Stimulated activated CD8-positive, alpha-beta memory T cell treated with anti-CD3 and anti-CD28 coated beads, Interleukin-2, amount 100 ng/mL, for 1 hour (primary cell): ENCODE results near the gene GPC3.

Experiments used
- DNase-seq, 2 donors: peaks; one replicate each; pipeline ENCODE4 v3.0.0-alpha.2; 2020; ENCODE audit warnings: low read depth in 2 of 2

GPC3 gene

DNA sequence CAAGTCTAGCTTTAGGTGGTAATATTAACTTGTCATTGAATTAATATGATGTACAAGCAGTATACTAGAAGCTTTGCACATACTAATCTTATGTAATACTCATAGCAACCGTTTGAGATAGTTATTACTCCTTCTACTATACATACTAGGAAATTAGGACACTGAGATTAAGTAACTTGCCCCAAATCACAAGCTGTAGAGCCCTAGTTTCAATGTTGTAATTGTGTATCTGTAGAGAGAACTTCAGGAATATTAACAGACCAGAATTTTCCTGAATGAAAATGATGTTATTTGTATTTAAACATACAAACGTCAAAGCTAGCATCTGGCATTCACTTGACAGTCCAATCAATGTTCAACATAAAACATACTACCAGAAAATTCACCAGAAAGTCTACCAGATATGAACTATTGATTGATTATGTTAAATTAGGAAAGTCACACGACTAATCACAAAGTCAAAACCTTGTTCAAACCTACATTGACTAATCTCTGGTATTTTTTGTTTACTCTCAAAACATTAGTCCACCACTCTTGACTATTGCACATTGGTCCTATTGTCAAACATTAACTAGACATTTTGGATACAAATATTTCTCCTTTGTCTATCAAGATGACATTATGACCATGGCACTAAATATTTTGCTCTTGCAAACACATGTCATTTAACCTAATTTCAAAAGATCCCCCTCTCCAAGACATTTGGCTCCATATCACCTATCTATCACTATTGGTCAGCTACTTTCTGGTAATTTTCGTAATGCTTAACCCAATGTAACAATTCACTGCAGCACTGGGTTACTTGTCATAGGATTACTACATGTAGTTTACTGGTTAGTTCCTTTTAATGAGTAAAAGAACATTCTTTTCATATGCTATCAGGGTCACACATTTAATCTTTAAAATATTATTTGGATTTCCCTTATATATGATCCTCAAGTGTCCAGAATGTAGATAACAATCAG lies 100.7 kb downstream of the GPC3 start:
- no peak for DNase-seq

DNA sequence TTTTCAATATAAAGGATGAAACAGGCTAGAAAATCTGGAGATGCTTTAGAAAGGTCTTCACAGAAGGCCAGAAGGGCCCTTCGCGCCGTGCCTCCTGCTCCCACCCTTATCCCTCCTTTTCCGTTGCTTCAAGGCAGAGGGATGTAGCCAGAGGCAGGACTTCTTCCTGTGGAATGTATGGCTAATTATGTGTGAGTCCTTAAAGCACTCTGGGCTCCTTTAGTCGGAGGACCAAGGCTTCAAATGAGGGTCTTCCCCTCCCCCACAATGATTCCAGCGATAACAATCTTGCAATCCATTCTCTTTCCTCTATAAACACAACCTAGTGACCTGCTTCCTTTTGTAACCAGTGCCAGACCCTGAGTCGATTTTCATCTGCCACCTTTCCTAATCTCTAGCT lies 103.5 kb downstream of the GPC3 start:
- DNase-seq: no peak

DNA sequence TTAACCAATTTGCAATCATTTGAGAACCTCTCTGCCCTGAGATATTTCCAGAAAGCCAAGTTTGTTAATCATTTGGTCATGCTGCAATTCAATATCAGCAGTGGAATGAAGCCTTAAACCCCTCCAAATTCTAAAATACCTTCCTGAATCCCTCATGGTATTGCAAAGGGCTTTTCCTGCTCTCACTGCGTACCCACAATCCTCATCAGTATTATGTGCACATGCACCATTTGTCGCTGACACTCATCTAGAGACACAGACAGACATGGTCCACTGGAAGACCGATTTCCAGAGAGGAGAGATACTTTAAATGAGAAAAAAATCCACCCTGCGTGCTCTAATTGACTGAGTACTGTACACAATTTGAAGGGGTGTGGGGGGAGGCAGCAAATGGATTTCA lies 104.4 kb downstream of the GPC3 start:
- DNase-seq: no peak

DNA sequence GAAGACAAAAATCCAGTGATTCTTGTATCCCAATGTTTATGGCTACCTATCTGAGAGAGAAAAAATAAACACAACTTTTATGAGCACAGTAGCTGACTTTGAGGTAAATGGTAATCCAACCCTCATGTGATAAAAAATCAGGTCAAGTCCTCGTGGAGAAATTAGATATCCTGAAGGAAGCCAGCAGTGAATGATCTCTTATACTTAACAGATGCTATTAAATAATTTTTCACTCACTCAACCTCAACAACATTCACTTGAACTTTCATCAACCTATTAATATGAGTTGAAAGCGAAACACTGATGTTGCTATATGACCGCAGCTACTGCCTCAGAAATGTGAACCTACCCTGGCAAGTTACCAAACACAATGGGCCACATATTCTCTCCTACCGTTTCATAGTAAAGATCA lies 105.4 kb downstream of the GPC3 start:
- no peak for DNase-seq

DNA sequence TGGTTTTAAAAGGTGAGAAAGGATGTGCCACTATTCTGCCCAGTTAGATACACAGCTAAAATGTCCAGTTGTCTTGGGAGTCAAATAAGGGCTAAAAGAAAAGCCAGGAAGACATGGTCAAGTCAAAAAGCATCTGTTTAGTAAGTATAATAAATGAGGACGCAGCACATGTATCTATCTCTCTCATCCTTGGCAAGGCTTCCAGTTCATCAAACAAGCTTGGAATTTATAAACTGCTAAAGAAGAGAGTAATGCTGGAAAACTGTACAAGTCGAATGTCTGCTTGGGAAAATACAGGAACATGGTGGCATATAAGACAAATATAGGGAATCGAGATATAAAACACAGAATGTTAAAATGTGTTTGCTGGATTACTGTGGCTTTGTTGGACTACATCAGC lies 106.7 kb downstream of the GPC3 start:
- DNase-seq: no peak

DNA sequence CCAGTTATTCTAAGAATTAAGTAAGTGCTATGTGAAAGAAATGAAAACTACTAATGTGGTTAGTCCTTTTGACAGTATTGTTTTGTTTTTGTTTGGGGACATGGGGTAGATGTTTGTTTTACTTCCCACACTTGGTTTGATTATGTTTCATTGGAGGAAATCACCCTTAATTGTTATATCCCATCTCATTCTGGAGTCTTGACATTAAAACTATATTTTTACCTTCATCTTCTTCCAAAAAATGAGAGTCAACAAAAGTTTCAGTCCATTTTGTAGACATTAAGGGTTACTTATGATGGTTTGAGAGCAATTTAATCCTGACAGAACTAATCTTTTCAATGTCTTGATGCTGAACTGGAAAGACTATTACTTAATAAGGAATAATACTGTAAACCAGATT lies 108.7 kb downstream of the GPC3 start:
- no peak for DNase-seq

DNA sequence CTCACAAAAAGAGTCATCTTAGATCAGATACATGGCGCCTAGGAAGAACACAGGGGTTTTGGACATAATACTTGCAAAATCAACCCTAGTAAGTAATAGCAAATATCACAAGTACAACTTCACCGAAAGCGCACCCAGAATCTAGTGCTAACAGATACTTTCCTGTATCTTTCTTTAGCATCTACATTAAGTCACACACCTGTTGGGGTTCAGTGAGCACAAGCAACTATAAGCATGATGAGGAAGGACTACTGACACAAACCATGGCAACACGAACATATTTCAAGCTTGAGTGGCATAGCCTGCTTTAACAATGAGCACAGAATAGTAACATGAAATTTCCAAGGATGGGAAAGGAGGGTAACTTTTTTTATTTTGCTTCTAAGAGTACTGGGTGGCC lies 116.1 kb downstream of the GPC3 start:
- DNase-seq: no peak

- DNase-seq: no peak
Measured at GRCh38 chrX:133868682-133869081, 116.7 kb downstream of the GPC3 start.

DNA sequence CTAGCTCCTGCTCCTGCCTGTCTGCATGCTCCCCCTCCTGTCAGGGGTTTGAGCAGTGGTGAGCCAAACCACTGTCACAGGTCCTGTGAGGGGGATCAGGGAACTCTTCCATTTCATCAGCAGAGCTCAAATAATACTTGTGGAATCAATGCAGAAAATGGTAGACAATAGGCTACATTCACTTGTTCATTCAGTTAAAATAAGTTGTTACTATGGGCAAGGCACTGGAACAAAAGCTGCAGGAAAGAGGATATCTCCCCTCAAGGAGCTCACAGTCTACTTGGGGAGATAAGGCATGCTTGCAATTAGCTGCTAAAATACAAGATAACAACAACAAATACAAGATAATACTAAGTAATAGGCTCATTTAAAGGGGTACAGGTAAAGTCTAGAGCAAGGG lies 117.1 kb downstream of the GPC3 start:
- DNase-seq: no peak

- no peak for DNase-seq
Measured at GRCh38 chrX:133865761-133866471, 119.5 kb downstream of the GPC3 start.

DNA sequence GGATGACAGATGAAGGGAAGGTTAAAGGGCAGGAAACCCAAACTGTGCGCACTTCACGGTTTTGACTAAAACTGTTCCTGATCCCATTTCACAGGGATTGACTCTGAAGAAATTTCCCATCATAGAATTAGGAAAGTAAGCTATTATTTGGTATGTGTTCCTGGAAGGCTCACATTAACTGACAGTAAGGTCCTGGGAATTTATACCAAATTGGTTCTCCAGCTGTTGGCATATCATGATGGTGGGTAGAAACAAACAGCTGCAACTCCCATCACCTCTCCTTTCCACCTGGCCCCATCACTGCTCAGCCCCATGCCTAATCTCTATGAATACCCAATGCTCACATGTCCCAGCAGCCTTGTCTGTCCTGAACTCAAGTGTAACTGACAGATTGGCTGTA lies 121.2 kb downstream of the GPC3 start:
- no peak for DNase-seq

- DNase-seq: no peak
Measured at GRCh38 chrX:133859860-133860259, 125.5 kb downstream of the GPC3 start.

GRCh38 chrX:133859336-133859735 lies 126.1 kb downstream of the GPC3 start:
- DNase-seq: no peak

DNA sequence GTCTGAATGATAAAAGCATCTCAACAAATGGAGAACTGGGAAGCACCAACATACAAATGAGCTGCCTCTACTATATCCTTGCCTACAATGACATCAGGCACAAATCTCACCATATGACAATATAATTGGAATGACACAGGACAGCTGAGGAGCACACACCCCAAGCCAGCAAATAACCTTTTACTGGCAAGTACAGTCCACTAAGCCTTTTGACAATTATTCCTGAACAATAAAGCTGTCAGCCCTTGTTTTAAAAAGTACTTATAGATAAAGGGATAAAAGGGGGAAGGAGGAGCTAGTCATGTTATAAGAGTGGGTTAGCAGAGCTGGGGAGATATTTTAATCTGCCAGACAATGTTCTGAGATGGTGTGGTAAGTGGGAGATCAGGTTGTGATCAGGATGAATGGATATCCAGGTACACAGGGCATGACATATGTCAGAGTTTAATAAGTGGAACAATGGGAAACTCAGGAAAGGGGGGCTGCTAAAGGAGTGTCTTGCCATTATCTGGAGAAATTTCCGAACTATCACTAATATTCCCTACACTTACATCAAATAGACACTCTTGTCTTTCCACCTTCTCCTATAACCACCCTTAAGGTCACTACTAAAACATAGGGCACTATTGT lies 127.6 kb downstream of the GPC3 start:
- no peak for DNase-seq

- DNase-seq: no peak
Measured at GRCh38 chrX:133856819-133857218, 128.6 kb downstream of the GPC3 start.

GRCh38 chrX:133854290-133854689 lies 131.1 kb downstream of the GPC3 start:
- no peak for DNase-seq

DNA sequence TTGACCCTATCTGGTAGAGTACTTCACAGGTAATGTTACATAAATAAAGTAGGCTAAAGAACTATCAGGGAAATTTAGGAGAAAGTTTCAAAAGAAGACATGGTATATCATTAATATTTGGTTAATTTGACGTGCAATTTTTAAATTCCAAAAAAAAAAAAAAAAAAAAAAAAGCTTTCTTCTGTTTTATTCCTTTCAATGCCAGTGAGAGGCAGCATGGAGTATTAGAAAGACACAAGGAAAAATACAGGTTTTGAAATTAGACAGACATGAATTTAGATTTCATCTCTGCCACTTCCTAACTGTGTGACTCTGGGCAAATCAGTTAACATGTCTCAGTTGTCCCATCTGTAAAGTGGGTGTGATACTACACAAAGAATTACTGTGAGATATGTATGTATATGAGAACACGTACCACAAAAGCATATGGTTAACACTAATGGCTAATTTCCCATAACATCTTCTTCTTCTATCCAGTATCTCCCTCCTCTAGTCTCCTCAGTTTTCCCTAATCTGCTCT lies 132.5 kb downstream of the GPC3 start:
- no peak for DNase-seq

DNA sequence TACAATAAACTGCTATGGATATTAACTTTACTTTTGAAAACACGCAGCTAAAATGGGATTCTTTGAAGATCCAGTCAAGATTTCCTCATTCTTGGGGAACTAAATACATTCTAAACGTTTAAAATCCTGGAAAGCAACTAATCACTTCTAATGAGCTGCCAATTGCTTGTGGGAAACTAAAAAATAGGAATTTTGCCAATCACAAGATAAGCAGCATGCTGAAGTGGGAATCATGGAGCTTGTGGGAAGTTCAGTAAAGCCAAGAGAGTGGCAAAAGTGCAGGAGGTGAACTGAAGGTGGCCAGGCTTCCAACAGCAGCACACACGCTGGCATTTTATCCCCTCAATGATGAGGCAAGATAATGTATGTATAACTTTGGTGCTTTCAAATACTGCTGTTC lies 133.0 kb downstream of the GPC3 start:
- DNase-seq: no peak

DNA sequence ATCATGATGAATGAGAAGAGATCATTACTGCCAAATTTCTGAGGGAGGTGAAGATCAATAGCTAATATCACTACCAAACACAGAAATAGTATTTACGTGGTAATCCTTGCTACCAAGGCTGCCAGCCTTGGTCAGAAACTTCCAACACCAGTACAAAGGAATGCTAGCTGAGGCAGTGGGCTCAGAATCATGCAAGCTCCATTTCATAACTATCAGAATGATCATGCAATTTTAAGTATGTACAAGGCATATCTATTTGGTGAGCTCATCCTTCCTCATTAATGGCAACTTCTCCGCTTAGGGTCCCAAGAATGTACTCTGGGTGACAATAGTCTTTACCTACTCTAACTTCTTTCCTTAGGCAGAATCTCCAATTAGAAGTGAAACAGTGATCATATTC lies 135.0 kb downstream of the GPC3 start:
- no peak for DNase-seq

GRCh38 chrX:133849676-133850075 lies 135.7 kb downstream of the GPC3 start:
- no peak for DNase-seq

- DNase-seq: no peak
Measured at GRCh38 chrX:133847340-133847994, 137.9 kb downstream of the GPC3 start.

DNA sequence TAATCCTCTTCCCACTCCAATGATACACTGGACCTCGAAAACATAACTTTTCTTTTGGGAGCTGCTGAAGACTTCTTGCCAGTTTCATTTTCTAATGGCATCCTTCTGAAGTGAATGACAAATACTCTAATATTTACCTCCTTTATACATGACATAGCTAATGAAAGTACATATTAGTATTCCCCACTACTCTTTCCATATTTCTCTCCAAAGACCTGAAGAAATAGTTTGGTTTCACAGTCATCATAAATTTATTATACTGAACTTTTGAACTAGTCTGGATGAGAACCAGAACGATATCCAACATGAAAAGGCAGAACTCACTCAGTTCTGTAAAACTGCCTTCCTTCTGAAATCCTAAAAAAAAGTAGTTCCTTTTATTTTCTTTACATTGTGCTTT lies 139.1 kb downstream of the GPC3 start:
- no peak for DNase-seq
